ENCODE data around the gene SKIL. TPM values are rescaled to one million over a fixed set of nuclear protein-coding genes. Genes with fewer than 3 reads are reported as not detected.

Gene SKIL
- total RNA-seq, 2 donors from 2014 or later = 16.9 to 41.3 TPM

- H3K4me3 ChIP-seq = no peak overlapping the region
- intact Hi-C loops (cut with DNase I) = loop anchor here (10.0 kb wide), 1 partner anchor 46 kb away; no protein-coding TSS in a partner anchor
- no peaks in the 10 kb centered on the region for H3K36me3 ChIP-seq
- H3K4me1 ChIP-seq = peaks cover 3% of the 10 kb centered on the region
- H3K9me3 ChIP-seq = no peaks in the 10 kb centered on the region
- no peak for DNase-seq
- TF ChIP-seq CTCF (IDR thresholded peaks at IDR 0.05) = no peak
- no peak overlapping the region for H3K9ac ChIP-seq (ENCODE audit: low read depth in 2 of 2, low read length in 2 of 2)
- H3K27ac ChIP-seq = no peak overlapping the region
- no peaks in the 10 kb centered on the region for H3K27me3 ChIP-seq
Measured at GRCh38 chr3:170360466-170360865, 3.0 kb downstream of the SKIL start.

- peaks cover 3% of the 10 kb centered on the region for H3K4me1 ChIP-seq
- H3K9me3 ChIP-seq = no peaks in the 10 kb centered on the region
- no peak overlapping the region for H3K9ac ChIP-seq (ENCODE audit: low read depth in 2 of 2, low read length in 2 of 2)
- H3K4me3 ChIP-seq = no peak overlapping the region
- no peak overlapping the region for H3K27ac ChIP-seq
- intact Hi-C loops (cut with DNase I) = loop anchor here (10.0 kb wide), 1 partner anchor 46 kb away; no protein-coding TSS in a partner anchor
- no peak for DNase-seq
- no peaks in the 10 kb centered on the region for H3K27me3 ChIP-seq
- TF ChIP-seq CTCF (IDR thresholded peaks at IDR 0.05) = no peak
- H3K36me3 ChIP-seq = no peaks in the 10 kb centered on the region
Measured at GRCh38 chr3:170360916-170361315, 3.4 kb downstream of the SKIL start.

- no peak for TF ChIP-seq CTCF (IDR thresholded peaks at IDR 0.05)
Measured at GRCh38 chr3:170361711-170362110, 4.2 kb downstream of the SKIL start.

GRCh38 chr3:170363471-170363994 is 6.0 kb downstream of the SKIL start:
- H3K4me1 ChIP-seq = peaks cover 1% of the 10 kb centered on the region
- intact Hi-C loops (cut with DNase I) = loop anchor here (10.0 kb wide), 1 partner anchor 49 kb away; no protein-coding TSS in a partner anchor
- no peaks in the 10 kb centered on the region for H3K36me3 ChIP-seq

More at GRCh38 chr3:170361711-170362110, 4.2 kb downstream of the SKIL start:
- Histone ChIP-seq H3K9me3 (no peaks in the 10 kb centered on the region), H3K4me3 (no peak overlapping the region), H3K4me1 (peaks cover 3% of the 10 kb centered on the region), H3K36me3 (no peaks in the 10 kb centered on the region), H3K27me3 (no peaks in the 10 kb centered on the region), H3K9ac (ENCODE audit: low read depth in 2 of 2, low read length in 2 of 2) (no peak overlapping the region), H3K27ac (no peak overlapping the region)
- no peak for DNase-seq
- intact Hi-C loops (cut with DNase I) = loop anchor here (10.0 kb wide), 1 partner anchor 47 kb away; no protein-coding TSS in a partner anchor

GRCh38 chr3:170364965-170365364 is 7.5 kb downstream of the SKIL start:
- no peak for DNase-seq
- no peaks in the 10 kb centered on the region for H3K36me3 ChIP-seq
- H3K4me3 ChIP-seq = no peak overlapping the region
- TF ChIP-seq CTCF (IDR thresholded peaks at IDR 0.05) = no peak
- intact Hi-C loops (cut with DNase I) = loop anchor here (10.0 kb wide), 1 partner anchor 50 kb away; no protein-coding TSS in a partner anchor
- H3K9me3 ChIP-seq = no peaks in the 10 kb centered on the region
- no peak overlapping the region for H3K27ac ChIP-seq
- H3K4me1 ChIP-seq = no peaks in the 10 kb centered on the region
- H3K27me3 ChIP-seq = no peaks in the 10 kb centered on the region
- no peak overlapping the region for H3K9ac ChIP-seq (ENCODE audit: low read depth in 2 of 2, low read length in 2 of 2)

More at GRCh38 chr3:170363471-170363994, 6.0 kb downstream of the SKIL start:
- Histone ChIP-seq H3K9me3 (no peaks in the 10 kb centered on the region), H3K4me3 (no peak overlapping the region), H3K9ac (ENCODE audit: low read depth in 2 of 2, low read length in 2 of 2) (no peak overlapping the region), H3K27me3 (no peaks in the 10 kb centered on the region), H3K27ac (no peak overlapping the region)
- no peak for TF ChIP-seq CTCF (IDR thresholded peaks at IDR 0.05)
- DNase-seq = no peak
